Activated CD8-positive, alpha-beta T cell treated with anti-CD3 and anti-CD28 coated beads, Interleukin-2, amount 10 ng/mL, durations not matched to agents 7 days and 5 days (primary cell): ENCODE results near the gene SCYGR5. TPM values are rescaled to one million over a fixed set of nuclear protein-coding genes. Genes with fewer than 3 reads are reported as not detected.

Experiments
- ATAC-seq: fragments of 150-1000 bp; cut with Tn5 transposase; one replicate; pipeline ENCODE4 v1.10.0; 2021; ENCODE audit warnings: moderate library complexity
- CTCF ChIA-PET: fragments of 350-600 bp; sonication (Branson Sonifier 250); formaldehyde crosslinking; loops from one replicate; lab custom pipeline; 2021; ENCODE audit warnings: antibody characterized with exemption; lab: Charles Lee
- POLR2A ChIA-PET: fragments of 350-600 bp; sonication (Branson Sonifier 250); formaldehyde crosslinking; loops from one replicate; lab custom pipeline; 2021; ENCODE audit warnings: antibody characterized with exemption; lab: Charles Lee
- DNase-seq: peaks from one replicate; pipeline ENCODE4 v3.0.0-alpha.2; 2020
- H3K27ac Mint-ChIP-seq: one replicate; pipeline ENCODE4 v1.8.0; 2021; ENCODE audit warnings: mild to moderate bottlenecking, mixed read lengths
- H3K27me3 Mint-ChIP-seq: one replicate; pipeline ENCODE4 v1.8.0; 2021; ENCODE audit warnings: low read depth, mixed read lengths
- H3K36me3 Mint-ChIP-seq: one replicate; pipeline ENCODE4 v1.8.0; 2021; ENCODE audit warnings: low read depth, mixed read lengths
- H3K4me1 Mint-ChIP-seq: one replicate; pipeline ENCODE4 v1.8.0; 2021; ENCODE audit warnings: low read depth, mixed read lengths
- H3K4me3 Mint-ChIP-seq: one replicate; pipeline ENCODE4 v1.8.0; 2021; ENCODE audit warnings: mild to moderate bottlenecking, mixed read lengths
- H3K9me3 Mint-ChIP-seq: one replicate; pipeline ENCODE4 v1.8.0; 2022; ENCODE audit warnings: mixed read lengths; ENCODE audit not compliant: insufficient read depth
- total RNA-seq, 2 experiments: library from RNA; stranded (reverse); gene quantifications; one replicate each; pipeline ENCODE4 v1.2.3, GENCODE V29; 2021

Gene SCYGR5
- total RNA-seq, 2 experiments from 2014 or later, result not detected

GRCh38 chr2:227677928-227678327 is 11.3 kb downstream of the SCYGR5 start:
- Mint-ChIP-seq H3K9me3 (no peaks in the 10 kb centered on the region), H3K27me3 (no peaks in the 10 kb centered on the region), H3K4me3 (no peak overlapping the region), H3K27ac (no peak overlapping the region), H3K36me3 (no peaks in the 10 kb centered on the region), H3K4me1 (no peaks in the 10 kb centered on the region)
- DNase-seq (no peak), ATAC-seq (no peak)
- ChIA-PET CTCF (no interaction called here), POLR2A (no interaction called here)

GRCh38 chr2:227684258-227684657 is 17.7 kb downstream of the SCYGR5 start:
- peaks cover 3% of the 10 kb centered on the region for H3K27me3 Mint-ChIP-seq
- no peak overlapping the region for H3K4me3 Mint-ChIP-seq
- DNase-seq (no peak), ATAC-seq (no peak)
- no peak overlapping the region for H3K27ac Mint-ChIP-seq
- no peaks in the 10 kb centered on the region for H3K4me1 Mint-ChIP-seq
- H3K36me3 Mint-ChIP-seq, result no peaks in the 10 kb centered on the region
- H3K9me3 Mint-ChIP-seq, result no peaks in the 10 kb centered on the region
- ChIA-PET CTCF (no interaction called here), POLR2A (no interaction called here)

- ChIA-PET POLR2A (no interaction called here), CTCF (no interaction called here)
- Mint-ChIP-seq H3K9me3 (no peaks in the 10 kb centered on the region), H3K27me3 (peaks cover 12% of the 10 kb centered on the region), H3K27ac (no peak overlapping the region), H3K4me3 (no peak overlapping the region), H3K4me1 (no peaks in the 10 kb centered on the region), H3K36me3 (no peaks in the 10 kb centered on the region)
- DNase-seq (no peak), ATAC-seq (no peak)
These were observed 20.6 kb downstream of the SCYGR5 start for GRCh38 chr2:227687189-227687588.

- POLR2A ChIA-PET, result interaction anchor here (0.6 kb wide), 2 partner anchors 226 to 312 kb away, joined by 3 read pairs; no protein-coding TSS in a partner anchor
- no peaks in the 10 kb centered on the region for H3K9me3 Mint-ChIP-seq
- H3K4me1 Mint-ChIP-seq, result no peaks in the 10 kb centered on the region
- DNase-seq (no peak), ATAC-seq (no peak)
- no peaks in the 10 kb centered on the region for H3K36me3 Mint-ChIP-seq
- peaks cover 9% of the 10 kb centered on the region for H3K27me3 Mint-ChIP-seq
- CTCF ChIA-PET, result interaction anchor here (1.0 kb wide), 1 partner anchor 39 kb away, joined by 3 read pairs; no protein-coding TSS in a partner anchor
- H3K4me3 Mint-ChIP-seq, result no peak overlapping the region
- no peak overlapping the region for H3K27ac Mint-ChIP-seq
These were observed 30.5 kb downstream of the SCYGR5 start for GRCh38 chr2:227696990-227697679.

- H3K27ac Mint-ChIP-seq, result no peak overlapping the region
- no peak overlapping the region for H3K4me3 Mint-ChIP-seq
These were observed 35.0 kb downstream of the SCYGR5 start for GRCh38 chr2:227701556-227701955.

GRCh38 chr2:227703280-227703732 is 36.7 kb downstream of the SCYGR5 start:
- H3K4me3 Mint-ChIP-seq, result no peak overlapping the region
- ATAC-seq (no peak), DNase-seq (no peak)
- H3K27ac Mint-ChIP-seq, result no peak overlapping the region
- H3K9me3 Mint-ChIP-seq, result no peaks in the 10 kb centered on the region
- no peaks in the 10 kb centered on the region for H3K27me3 Mint-ChIP-seq
- H3K36me3 Mint-ChIP-seq, result no peaks in the 10 kb centered on the region
- no peaks in the 10 kb centered on the region for H3K4me1 Mint-ChIP-seq
- CTCF ChIA-PET, result interaction anchor here (1.0 kb wide), 1 partner anchor 45 kb away, joined by 4 read pairs; no protein-coding TSS in a partner anchor
- POLR2A ChIA-PET, result no interaction called here

More at GRCh38 chr2:227701556-227701955, 35.0 kb downstream of the SCYGR5 start:
- CTCF ChIA-PET, result no interaction called here
- H3K9me3 Mint-ChIP-seq, result no peaks in the 10 kb centered on the region
- no peak for ATAC-seq
- POLR2A ChIA-PET, result no interaction called here
- no peaks in the 10 kb centered on the region for H3K36me3 Mint-ChIP-seq
- H3K27me3 Mint-ChIP-seq, result no peaks in the 10 kb centered on the region
- DNase-seq, result no peak
- H3K4me1 Mint-ChIP-seq, result no peaks in the 10 kb centered on the region

- H3K36me3 Mint-ChIP-seq, result no peaks in the 10 kb centered on the region
- POLR2A ChIA-PET, result no interaction called here
- no peak overlapping the region for H3K4me3 Mint-ChIP-seq
- CTCF ChIA-PET, result no interaction called here
- no peaks in the 10 kb centered on the region for H3K9me3 Mint-ChIP-seq
- ATAC-seq (no peak), DNase-seq (no peak)
- no peaks in the 10 kb centered on the region for H3K4me1 Mint-ChIP-seq
- H3K27ac Mint-ChIP-seq, result no peak overlapping the region
- H3K27me3 Mint-ChIP-seq, result no peaks in the 10 kb centered on the region
These were observed 37.4 kb downstream of the SCYGR5 start for GRCh38 chr2:227703961-227704360.

- H3K4me1 Mint-ChIP-seq, result no peaks in the 10 kb centered on the region
- H3K36me3 Mint-ChIP-seq, result no peaks in the 10 kb centered on the region
- no peaks in the 10 kb centered on the region for H3K9me3 Mint-ChIP-seq
- no peak for ATAC-seq
- H3K27ac Mint-ChIP-seq, result no peak overlapping the region
- DNase-seq, result no peak
- H3K27me3 Mint-ChIP-seq, result no peaks in the 10 kb centered on the region
- CTCF ChIA-PET, result no interaction called here
- H3K4me3 Mint-ChIP-seq, result no peak overlapping the region
- POLR2A ChIA-PET, result no interaction called here
These were observed 40.3 kb downstream of the SCYGR5 start for GRCh38 chr2:227706859-227707258.

GRCh38 chr2:227707390-227707789 is 40.8 kb downstream of the SCYGR5 start:
- DNase-seq (no peak), ATAC-seq (no peak)
- ChIA-PET POLR2A (no interaction called here), CTCF (no interaction called here)
- no peak overlapping the region for H3K27ac Mint-ChIP-seq
- H3K4me1 Mint-ChIP-seq, result no peaks in the 10 kb centered on the region
- H3K4me3 Mint-ChIP-seq, result no peak overlapping the region
- H3K27me3 Mint-ChIP-seq, result no peaks in the 10 kb centered on the region
- no peaks in the 10 kb centered on the region for H3K36me3 Mint-ChIP-seq
- no peaks in the 10 kb centered on the region for H3K9me3 Mint-ChIP-seq

GRCh38 chr2:227710986-227711385 is 44.4 kb downstream of the SCYGR5 start:
- no peaks in the 10 kb centered on the region for H3K9me3 Mint-ChIP-seq
- DNase-seq, result no peak
- CTCF ChIA-PET, result no interaction called here
- H3K27me3 Mint-ChIP-seq, result peaks cover 3% of the 10 kb centered on the region
- no peak for ATAC-seq
- H3K36me3 Mint-ChIP-seq, result no peaks in the 10 kb centered on the region
- H3K4me3 Mint-ChIP-seq, result no peak overlapping the region
- POLR2A ChIA-PET, result no interaction called here
- no peaks in the 10 kb centered on the region for H3K4me1 Mint-ChIP-seq
- H3K27ac Mint-ChIP-seq, result no peak overlapping the region

- ATAC-seq (no peak), DNase-seq (no peak)
- ChIA-PET CTCF (no interaction called here), POLR2A (no interaction called here)
- Mint-ChIP-seq H3K27ac (no peak overlapping the region), H3K9me3 (no peaks in the 10 kb centered on the region), H3K4me3 (no peak overlapping the region), H3K36me3 (no peaks in the 10 kb centered on the region), H3K27me3 (peaks cover 8% of the 10 kb centered on the region), H3K4me1 (no peaks in the 10 kb centered on the region)
These were observed 46.7 kb downstream of the SCYGR5 start for GRCh38 chr2:227713291-227713690.

GRCh38 chr2:227716501-227716900 is 49.9 kb downstream of the SCYGR5 start:
- H3K27ac Mint-ChIP-seq, result no peak overlapping the region
- POLR2A ChIA-PET, result no interaction called here
- no peak overlapping the region for H3K4me3 Mint-ChIP-seq
- DNase-seq (no peak), ATAC-seq (no peak)
- H3K36me3 Mint-ChIP-seq, result no peaks in the 10 kb centered on the region
- no peaks in the 10 kb centered on the region for H3K9me3 Mint-ChIP-seq
- peaks cover 8% of the 10 kb centered on the region for H3K27me3 Mint-ChIP-seq
- CTCF ChIA-PET, result interaction anchor here (1.4 kb wide), 1 partner anchor 59 kb away, joined by 5 read pairs; no protein-coding TSS in a partner anchor
- H3K4me1 Mint-ChIP-seq, result no peaks in the 10 kb centered on the region
